HS-27A (cell line): ENCODE data around the gene BBS9.
"Not testable (repeated sequence)": the region's sequence is repeated elsewhere in the genome, so short reads cannot be mapped to it uniquely, and the experiment has no call there.

ENCODE experiments used
- DNase-seq: peaks from one replicate; pipeline ENCODE4 v3.0.0-alpha.2; 2012; ENCODE audit warnings: low read depth, missing footprints

The BBS9 gene

DNA sequence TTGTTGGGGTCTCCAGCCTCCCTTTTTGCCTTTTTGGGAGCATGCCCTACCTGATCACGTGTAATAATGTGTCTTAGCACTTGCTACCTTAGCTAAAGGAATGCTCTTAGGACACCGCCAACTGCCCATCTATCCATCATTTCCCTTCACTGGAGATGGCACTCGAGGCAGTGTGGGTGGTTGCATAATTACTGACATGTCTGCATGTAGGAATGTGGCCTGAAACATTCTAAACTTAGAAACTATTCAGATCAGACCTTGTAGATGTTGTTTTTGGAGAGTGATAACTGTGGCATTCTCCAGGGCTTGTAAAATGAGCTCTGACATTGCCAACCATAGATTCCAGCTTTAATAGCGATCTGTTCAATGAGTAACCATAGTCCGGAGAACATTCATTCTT, 365.8 kb downstream of the BBS9 start:
- DNase-seq, result peak; percentile 17

DNA sequence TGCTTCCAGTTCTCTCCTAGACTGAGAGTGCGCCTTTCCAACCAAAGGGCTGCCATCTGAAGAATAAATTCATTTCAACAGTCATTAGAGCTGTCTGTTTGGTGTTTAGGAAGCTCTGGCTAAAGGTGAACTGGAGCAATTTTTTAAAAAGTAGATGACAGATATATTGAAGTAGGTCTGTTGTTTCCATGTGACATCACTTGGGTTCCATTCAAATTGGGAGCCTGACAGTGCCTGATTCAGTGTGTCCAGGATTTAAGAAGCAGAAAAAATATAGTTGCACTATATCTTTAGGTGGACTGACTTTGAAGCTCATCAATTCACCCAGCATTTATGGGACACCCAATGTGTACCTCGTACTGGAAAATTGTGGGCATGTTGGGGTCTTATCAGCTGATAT, 367.7 kb downstream of the BBS9 start:
- DNase-seq, result no peak

DNA sequence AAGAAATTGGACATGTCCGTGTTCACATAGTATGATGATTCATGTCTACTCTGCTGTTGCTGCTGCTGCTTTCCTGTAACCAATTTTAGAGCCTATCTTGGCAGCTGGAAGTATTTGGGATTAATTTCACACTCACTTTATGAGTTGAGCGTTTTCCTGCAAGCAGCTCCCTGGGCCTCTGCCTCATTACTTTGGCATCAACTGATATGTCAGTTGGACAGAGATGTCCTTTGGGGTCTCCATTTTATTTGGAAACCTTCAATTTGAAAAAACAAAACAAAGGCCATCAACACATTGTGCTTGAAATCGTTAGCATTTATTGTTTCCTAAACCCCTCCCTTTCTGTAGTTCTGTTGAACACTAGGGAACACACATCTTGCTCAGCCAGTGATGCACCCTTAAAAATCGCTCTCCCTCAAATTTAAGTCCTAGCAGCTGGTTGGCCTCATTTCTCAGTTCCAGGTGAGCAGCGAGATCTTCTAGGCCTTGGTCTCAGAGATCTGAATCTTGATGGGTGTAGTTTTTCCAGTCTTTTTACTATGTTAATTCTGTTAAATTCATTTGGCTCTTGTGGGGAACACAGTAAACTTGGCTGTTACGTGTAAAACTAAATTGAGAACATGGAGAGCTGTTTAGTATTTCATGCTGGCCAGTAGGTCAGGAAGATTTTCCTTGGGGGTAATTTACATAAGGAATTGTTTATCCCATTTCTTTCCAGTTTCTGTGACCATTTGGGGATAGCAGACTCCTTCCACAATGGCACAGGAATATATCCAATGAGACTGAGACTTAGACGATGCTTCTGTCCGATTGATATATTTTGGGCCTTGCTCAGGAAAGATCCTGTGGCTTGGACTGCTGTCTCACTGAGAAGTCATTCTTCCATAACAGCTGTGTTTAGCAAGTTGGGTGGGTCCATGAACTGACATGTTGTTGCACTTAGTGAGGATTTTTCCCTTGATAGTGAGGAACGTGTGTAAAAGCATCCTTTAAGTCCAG, 371.6 kb downstream of the BBS9 start:
- no peak for DNase-seq

- no peak for DNase-seq
Observed at GRCh38 chr7:33503014-33503413, 373.6 kb downstream of the BBS9 start.

- DNase-seq, result no peak
Observed at GRCh38 chr7:33503736-33504135, 374.4 kb downstream of the BBS9 start.

GRCh38 chr7:33504266-33504665, 374.9 kb downstream of the BBS9 start:
- DNase-seq, result no peak

- no peak for DNase-seq
Observed at GRCh38 chr7:33509206-33509605, 379.8 kb downstream of the BBS9 start.

GRCh38 chr7:33511778-33512177, 382.4 kb downstream of the BBS9 start:
- DNase-seq, result no peak

GRCh38 chr7:33516568-33516967, 387.2 kb downstream of the BBS9 start:
- no peak for DNase-seq

- DNase-seq, result no peak
Observed at GRCh38 chr7:33517191-33517590, 387.8 kb downstream of the BBS9 start.

- DNase-seq, result not testable (repeated sequence)
Observed at GRCh38 chr7:33527008-33527407, 397.6 kb downstream of the BBS9 start.

DNA sequence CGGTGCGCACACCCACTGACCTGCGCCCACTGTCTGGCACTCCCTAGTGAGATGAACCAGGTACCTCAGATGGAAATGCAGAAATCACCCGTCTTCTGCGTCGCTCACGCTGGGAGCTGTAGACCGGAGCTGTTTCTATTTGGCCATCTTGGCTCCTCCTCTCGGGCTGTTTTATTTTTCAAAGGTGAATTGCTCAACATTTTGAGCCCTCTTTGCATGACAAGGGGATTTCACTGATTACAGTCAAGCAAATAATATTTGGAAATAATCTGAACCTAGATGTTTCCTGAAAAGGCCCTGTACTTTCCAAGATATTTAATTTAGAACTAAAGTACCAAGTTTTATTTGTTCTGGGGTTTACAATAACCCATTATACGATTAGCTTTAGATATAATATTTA, 398.2 kb downstream of the BBS9 start:
- DNase-seq, result not testable (repeated sequence)

GRCh38 chr7:33529070-33529469, 399.7 kb downstream of the BBS9 start:
- DNase-seq, result no peak

GRCh38 chr7:33530664-33531063, 401.3 kb downstream of the BBS9 start:
- DNase-seq, result no peak

DNA sequence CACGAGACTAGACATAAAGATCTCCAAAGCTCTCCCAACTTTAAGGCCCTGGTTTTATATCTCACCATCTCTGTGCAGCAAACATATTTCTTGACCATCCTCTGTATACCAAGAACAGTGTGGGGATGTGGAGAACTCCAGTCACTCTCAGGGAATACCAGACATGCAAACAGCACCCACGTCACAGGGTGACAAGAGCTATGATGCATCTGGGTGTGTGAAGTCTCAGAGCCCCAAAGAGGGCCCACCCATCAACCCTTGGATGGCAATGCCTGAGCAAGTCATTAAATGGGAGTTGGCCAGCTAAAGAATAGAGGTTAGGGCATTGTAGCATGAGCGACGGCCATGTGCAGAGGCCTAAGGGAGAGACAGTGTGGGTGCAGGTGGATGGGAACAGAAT, 402.5 kb downstream of the BBS9 start:
- no peak for DNase-seq

GRCh38 chr7:33534833-33535232, 405.5 kb downstream of the BBS9 start:
- no peak for DNase-seq

GRCh38 chr7:33535989-33536388, 406.6 kb downstream of the BBS9 start:
- no peak for DNase-seq

- no peak for DNase-seq
Observed at GRCh38 chr7:33536398-33537103, 407.2 kb downstream of the BBS9 start.

DNA sequence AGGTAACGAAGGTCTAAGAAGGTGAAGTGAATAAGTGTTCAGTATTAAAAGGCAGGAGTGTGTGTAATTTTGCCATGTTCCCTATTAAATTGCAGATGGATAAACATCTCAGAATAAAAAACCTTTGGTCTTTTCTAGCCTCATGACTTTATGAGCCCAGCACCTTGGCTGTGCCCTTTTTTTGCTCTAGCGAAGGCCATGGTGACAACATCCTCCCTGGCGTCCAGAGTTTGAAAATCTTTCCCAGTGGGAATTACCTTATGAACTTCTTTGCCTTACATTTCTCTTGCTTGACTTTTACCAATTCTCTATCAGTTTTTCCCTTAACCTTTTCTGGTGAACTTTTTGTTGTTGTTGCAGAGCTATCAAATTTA, 407.7 kb downstream of the BBS9 start:
- no peak for DNase-seq

- DNase-seq, result no peak
Observed at GRCh38 chr7:33539198-33539597, 409.8 kb downstream of the BBS9 start.

GRCh38 chr7:33539659-33540400, 410.5 kb downstream of the BBS9 start:
- no peak for DNase-seq

- no peak for DNase-seq
Observed at GRCh38 chr7:33547880-33548279, 418.5 kb downstream of the BBS9 start.

DNA sequence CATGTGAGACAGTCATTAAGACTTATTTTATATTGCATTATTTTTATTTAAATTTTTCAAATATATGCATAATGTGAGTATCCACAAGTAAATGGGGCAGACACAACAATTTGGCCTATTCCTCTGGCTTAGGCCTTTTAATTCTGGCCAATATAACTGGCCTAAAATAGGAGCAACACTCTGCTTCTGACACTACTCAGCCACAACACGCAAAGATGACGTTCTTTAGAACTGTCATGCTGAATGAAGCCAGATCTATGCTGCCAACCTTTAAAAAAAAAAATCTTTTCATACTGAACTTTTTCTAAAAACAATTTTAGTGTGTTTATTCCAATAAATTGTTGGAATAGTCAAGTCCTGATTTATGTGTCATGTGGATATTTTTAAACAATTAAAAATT, 421.0 kb downstream of the BBS9 start:
- no peak for DNase-seq
